NOMO-1 treated with dmso at 0.1 percent for 144 hours (cell line): ENCODE data around the gene APMAP.
A peak's percentile ranks its signal among the peaks of the same experiment; 100 is the strongest.
"Not testable (repeated sequence)": the region's sequence is repeated elsewhere in the genome, so short reads cannot be mapped to it uniquely, and the experiment has no call there.

Experiments
- DNase-seq: peaks from one replicate; lab custom pipeline; 2025; ENCODE audit not compliant: unreplicated experiment; lab: John Stamatoyannopoulos, UW

The APMAP gene

GRCh38 chr20:24935140-24935539 lies 57.4 kb downstream of the APMAP start:
- no peak for DNase-seq

DNA sequence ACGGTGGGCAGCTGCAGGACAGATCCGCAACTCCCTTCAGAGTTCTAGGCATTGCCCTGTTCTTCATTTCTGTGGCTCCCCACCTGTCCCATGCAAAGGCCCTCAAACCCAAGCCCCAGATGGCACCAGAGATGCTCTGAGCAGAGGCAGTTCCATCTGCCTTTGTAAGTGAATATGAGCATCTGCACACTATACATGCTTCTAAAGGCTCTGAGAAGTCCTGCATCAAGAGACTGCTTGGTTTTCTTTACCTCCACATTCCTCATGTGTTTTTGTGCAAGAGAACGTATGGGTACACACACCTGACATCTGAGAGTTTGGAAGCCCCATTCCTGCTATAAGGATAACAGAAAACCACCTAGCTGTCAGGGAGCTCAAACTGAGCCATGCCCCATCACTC lies 57.8 kb downstream of the APMAP start:
- DNase-seq, result no peak

DNA sequence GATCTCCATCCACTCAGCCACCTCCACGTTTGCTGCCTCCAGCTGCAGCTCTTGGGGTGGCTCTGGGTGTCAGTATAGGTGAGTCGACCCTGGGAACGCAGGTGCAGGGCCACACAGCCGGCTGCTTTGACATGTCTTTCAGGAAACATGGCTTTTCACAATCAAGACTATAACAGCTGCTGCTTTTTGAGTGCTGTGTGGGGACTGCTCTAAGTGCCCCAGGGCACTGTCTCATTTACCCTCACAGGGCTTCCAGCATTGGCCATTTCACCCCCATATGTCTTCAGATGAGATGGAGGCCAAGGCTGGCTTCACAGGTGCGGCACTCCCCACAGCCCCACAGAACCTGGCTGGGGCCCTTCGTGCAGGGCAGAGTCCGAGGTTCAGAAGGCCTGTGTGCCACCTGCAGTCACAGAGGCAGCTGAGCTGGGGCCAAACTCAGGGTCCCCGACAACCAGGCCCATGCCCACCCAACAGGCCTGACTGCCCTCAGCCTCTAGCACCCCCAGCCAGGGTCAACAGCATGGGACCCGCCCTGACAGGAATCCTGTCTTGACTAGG lies 58.4 kb downstream of the APMAP start:
- no peak for DNase-seq

- no peak for DNase-seq
These were observed 59.2 kb downstream of the APMAP start for GRCh38 chr20:24933266-24933908.

- not testable (repeated sequence) for DNase-seq
These were observed 60.7 kb downstream of the APMAP start for GRCh38 chr20:24931893-24932292.

DNA sequence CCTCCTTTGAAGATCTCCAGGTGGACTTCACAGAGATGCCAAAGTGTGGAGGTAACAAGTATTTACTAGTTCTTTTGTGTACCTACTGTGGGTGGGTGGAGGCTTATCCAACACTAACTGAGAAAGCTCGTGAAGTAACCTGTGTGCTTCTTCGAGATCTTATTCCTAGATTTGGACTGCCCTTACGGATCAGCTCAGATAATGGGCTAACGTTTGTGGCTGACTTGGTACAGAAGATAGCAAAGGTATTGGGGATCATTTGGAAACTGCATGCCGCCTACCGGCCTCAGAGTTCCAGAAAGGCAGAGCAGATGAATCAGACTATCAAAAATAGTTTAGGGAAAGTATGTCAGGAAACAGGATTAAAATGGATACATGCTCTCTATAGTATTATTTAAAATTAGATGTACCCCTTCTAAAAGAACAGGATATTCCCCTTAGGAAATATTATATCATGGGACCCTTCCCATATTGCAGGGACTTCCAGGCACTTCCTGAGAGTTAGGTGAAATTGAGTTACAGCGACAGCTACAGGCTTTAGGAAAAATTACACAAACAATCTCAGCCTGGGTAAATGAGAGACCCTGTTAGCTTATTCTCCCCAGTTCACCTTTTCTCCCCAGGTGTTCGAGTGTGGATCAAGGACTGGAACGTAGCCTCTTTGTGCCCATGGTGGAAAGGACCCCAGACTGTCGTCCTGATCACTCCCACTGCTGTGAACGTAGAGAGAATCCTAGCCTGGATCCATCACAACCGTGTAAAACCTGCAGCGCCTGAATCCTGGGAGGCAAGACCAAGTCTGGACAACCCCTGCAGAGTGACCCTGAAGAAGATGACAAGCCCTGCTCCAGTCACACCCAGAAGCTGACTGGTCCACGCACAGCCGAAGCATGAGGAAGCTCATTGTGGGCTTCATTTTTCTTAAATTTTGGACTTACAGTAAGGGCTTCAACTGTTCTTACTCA lies 61.5 kb downstream of the APMAP start:
- not testable (repeated sequence) for DNase-seq

- not testable (repeated sequence) for DNase-seq
These were observed 62.5 kb downstream of the APMAP start for GRCh38 chr20:24929867-24930723.

DNA sequence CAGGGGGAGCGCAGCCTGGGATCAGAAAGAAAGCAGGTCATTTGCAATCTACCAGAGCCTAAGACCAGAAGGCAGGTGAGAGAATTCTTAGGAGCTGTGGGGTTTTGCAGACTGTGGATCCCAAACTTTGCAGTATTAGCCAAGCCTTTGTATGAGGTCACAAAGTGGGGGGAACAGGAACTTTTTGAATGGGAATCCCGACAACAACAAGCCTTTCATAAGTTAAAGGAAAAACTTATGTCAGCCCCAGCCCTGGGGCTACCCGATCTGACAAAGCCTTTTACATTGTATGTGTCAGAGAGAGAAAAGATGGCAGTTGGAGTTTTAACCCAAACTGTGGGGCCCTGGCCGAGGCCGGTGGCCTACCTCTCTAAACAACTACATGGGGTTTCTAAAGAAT lies 63.3 kb downstream of the APMAP start:
- not testable (repeated sequence) for DNase-seq

DNA sequence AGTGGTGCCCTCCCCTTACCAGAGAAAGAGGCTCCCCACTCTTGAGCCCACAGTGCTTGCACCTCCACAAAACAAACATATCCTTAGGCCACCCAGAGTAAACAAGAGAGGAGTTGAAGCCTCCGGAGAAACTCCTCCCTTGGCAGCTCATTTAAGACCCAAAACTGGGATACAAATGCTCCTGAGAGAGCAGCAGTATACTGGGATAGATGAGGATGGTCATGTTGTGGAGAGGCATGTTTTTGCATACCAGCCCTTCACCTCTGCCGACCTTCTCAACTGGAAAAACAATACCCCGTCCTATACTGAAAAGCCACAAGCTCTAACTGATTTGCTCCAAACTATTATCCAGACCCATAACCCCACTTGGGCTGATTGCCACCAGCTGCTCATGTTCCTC lies 71.8 kb downstream of the APMAP start:
- DNase-seq, result not testable (repeated sequence)

DNA sequence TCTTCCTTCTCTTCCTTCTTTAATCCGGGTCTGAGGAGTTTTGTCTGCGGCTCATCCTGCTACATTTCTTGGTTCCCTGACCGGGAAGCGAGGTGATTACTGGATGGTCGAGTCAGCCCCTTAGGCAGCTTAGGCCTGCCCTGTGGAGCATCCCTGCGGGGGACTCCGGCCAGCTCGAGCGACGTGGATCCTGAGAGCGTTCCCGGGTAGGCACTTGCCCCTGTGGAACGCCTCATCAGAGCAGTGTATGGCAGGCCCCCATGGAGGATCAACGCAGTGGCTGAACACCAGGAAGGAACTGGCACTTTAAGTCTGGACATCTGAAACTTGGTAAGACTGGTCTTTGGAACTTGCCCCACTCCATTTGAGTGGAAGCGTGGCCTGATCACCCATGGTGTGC lies 72.9 kb downstream of the APMAP start:
- DNase-seq, result not testable (repeated sequence)

DNA sequence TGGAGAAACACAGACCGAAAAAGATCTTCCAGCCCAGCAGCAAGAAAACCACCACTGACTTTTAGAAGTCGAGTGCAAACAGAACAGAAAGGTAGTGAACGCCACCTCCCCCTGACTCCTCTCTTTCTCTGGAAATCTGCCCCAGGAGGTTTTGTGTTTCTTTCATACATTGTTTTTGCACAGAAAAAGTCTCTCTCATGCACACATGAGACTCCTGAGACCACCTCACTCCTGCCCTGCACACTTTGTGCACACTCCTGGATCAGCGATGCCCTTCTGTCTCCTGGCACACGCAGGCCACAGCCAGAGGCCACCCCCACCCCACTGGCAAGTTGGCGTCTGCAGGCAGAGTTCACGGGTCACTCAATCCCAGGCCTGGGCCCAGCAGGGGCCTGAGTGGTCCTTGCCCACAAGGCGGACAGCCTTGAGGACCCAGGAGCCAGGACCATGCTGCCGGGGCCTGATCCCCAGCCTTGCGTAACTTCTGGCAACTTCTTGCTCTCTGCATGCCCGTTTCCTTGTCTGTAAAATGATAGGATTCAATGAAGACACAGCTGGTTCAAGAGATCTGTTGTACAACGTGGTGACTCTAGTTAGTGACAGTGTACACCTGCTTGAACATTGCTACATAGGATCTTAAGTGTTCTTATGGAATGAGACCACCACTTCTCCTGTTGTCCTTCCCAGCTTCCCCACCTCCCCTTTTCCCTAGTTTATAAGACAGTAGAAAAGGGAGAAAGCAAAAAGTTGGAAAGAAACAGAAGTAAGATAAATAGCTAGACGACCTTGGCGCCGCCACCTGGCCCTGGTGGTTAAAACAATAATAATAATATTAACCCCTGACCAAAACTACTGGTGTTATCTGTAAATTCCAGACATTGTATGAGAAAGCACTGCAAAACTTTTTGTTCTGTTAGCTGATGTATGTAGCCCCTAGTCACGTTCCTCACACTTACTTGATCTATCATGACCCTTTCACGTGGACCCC lies 73.7 kb downstream of the APMAP start:
- no peak for DNase-seq

DNA sequence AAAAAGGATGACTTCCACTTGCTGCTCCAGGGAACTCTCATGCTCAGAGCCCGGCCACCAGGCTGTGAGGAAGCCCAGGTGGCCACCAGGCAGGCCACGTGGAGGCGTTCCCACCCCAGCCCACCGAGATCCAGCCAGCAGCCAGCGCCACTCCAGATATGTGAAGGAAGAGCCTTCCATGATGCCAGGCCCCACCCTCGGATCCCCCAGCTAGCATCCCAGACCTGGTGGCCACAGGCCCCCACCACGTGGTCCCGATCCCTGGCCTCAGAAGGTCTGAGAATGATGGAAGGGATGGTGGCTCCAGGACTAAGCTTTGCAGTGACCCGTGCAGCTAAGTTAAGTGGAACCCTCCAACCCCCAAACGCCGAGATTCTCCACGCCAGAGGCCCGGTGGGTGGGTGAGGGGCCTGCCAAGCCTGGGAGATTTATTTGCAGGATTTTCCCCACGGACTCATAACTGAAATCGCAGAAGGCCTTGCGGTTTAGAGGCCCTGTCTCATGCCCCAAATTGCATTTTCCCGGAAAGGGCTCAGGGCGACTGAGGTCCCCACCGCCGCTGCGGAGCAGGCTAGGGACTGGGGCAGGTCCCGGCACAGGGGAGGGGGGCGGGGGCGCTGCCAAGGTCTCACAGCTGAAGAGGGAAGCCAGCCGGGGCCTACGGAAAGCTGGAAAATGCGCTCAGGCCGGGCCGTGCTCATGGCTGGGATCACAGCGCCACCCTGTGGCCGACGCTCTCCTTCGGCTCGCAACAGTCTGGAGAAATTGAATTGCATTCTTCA lies 74.6 kb downstream of the APMAP start:
- peak; percentile 18 for DNase-seq

GRCh38 chr20:24917056-24917455 lies 75.5 kb downstream of the APMAP start:
- DNase-seq, result no peak

- no peak for DNase-seq
These were observed 76.1 kb downstream of the APMAP start for GRCh38 chr20:24916412-24916811.

DNA sequence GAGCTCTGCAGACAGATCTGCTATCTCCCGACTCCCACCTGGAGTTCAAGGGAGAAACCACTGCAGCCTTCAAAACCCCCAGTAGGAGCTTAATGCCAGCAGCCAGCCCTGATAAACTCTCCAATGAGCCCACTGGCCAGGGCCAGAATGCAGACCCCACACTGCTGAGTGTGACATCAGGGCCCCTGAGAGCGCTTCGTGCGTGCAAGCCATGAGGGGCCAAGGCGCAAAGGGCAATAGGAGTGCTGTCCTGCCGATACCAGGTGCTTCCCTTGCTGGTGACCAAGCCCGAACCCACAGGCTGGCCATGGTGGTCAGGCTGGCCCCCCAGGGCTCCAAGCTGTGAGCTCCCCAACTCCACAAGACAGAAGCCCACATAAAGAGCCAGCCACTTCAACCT lies 76.7 kb downstream of the APMAP start:
- DNase-seq, result no peak

DNA sequence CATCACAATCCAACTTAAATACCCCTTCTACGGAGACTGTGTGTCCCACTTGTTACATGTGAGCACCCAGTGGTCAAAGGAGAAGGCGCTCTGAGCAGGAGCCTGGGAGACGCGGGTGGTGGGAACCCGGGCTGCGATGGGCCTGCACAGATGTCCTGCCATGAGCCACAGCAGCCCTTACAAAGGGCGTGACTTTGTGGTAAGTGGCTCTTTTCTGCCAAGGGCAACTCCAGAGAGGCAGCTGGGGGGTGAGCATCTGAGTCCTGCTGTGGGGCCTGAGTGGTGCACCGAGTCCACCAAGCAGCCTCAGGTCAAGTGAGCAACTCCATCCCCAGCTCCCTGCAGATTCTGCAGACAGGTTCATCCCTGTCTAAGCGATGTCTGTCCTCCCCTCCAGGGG lies 77.1 kb downstream of the APMAP start:
- no peak for DNase-seq

DNA sequence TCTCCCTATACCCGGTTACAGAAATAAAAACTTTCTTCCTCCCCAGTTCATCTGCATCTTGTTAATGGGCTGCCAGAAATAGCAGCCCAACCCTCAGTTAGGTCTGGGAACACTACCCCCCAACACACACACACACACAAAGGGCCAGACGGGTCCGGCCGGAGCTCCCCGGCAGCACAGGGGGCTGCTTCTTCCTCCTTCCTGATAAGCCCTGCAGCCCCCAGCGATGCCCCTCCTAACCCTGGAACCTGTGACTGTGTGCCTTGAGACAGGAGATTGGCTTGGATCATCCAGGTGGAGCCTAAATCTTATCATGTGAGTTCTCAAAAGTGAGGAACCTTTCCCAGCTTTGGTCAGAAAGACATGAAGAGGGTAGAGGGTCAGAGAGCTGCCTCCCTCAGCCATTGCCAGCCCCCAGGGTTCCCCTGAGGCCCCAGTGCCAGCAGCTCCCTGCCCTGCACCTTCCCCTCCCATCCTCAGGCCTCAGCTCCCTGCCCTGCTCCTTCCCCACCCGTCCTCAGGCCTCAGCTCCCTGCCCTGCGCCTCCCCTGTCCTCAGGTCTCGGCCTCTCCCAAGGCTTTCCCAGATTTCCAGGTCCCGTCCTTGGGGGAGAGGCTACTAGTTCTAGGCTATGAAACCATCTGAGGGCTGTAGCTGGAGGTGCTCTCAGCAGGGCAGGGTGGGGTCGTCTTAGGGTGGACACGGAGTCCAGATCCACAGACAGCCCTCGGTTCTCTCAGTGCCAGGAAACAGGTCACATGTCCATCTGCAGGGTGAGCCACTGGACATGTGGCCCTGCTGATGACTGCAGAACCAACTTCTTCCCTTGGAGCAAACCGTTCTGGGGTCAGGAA lies 77.9 kb downstream of the APMAP start:
- no peak for DNase-seq

DNA sequence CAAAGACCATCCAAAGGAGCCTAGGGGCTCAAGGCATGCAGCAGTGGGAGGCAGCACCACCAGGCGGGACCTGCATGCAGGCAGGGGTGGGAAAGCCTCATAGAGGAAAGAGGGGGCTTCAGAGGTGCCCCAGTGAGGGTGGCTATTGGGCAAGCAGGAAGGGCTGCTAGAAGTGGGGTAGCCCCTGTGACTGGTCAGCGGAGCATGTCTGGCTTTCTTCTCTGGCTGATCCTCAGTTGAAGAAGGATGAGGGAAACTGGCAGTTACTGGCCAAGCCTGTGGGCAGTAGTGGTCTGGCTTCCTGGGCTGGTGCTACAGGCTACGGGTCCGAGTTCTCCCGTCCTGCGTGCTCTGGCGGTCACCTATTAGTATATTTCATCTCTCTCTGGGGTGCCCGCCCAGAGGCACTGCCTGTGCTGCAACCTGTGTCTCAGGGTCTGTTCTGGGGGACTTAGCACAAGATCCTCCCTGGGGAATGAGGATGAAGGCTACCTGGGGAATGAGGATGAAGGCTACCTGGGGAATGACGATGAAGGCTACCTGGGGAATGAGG lies 79.4 kb downstream of the APMAP start:
- DNase-seq, result no peak
